Mesodermal cell (in vitro differentiated cells): ENCODE measurements around the gene ADD2.
"Not testable (repeated sequence)": the region's sequence is repeated elsewhere in the genome, so short reads cannot be mapped to it uniquely, and the experiment has no call there.

Experiments used
- H3K27ac ChIP-seq: 2 replicates; pipeline ENCODE4 v1.7.0; 2013; ENCODE audit warnings: mild to moderate bottlenecking, low read depth, low read length, moderate library complexity; ENCODE audit not compliant: severe bottlenecking
- H3K36me3 ChIP-seq: 2 replicates; pipeline ENCODE4 v1.7.1; 2013; ENCODE audit warnings: mild to moderate bottlenecking, low read length, moderate library complexity; ENCODE audit not compliant: control insufficient read depth, insufficient read depth
- H3K4me1 ChIP-seq: one replicate; pipeline ENCODE4 v1.7.1; 2013; ENCODE audit warnings: mild to moderate bottlenecking, low read length; ENCODE audit not compliant: insufficient read depth, control insufficient read depth, poor library complexity, severe bottlenecking
- H3K4me3 ChIP-seq: 2 replicates; pipeline ENCODE4 v1.7.0; 2013; ENCODE audit warnings: low read length, control low read depth, mild to moderate bottlenecking; ENCODE audit not compliant: insufficient read depth, poor library complexity, severe bottlenecking; ENCODE audit errors: extremely low read depth
- H3K9me3 ChIP-seq: 2 replicates; pipeline ENCODE4 v1.7.1; 2013; ENCODE audit warnings: mild to moderate bottlenecking, low read length, moderate library complexity; ENCODE audit not compliant: control insufficient read depth
- WGBS, 2 experiments: methylation state at CpG; one replicate each; pipeline ENCODE4 v1.1.5; 2013; ENCODE audit warnings: missing lambda C conversion rate in 2 of 2; ENCODE audit not compliant: insufficient coverage in 2 of 2; 5-methylcytosine and 5-hydroxymethylcytosine counted together

Gene ADD2

DNA sequence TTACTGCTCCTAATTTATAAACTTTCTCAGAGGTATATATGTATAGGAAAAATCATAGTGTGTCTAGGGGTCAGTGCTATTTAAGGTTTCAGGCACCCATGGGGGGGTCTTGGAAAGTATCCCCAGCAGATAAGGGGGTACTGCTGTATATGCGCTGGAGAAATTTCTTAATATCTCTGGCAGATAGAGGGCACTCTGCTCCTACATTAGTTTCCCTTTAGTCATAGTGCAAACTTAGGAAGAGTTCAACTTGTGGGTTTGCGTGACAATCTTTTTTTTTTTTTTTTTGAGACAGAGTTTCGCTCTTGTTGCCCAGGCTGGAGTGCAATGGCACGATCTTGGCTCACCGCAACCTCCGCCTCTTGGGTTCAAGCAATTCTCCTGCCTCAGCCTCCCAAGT is 112.8 kb downstream of the ADD2 start:
- H3K4me3 ChIP-seq, H3K27ac ChIP-seq, H3K9me3 ChIP-seq, H3K36me3 ChIP-seq, H3K4me1 ChIP-seq: not testable (repeated sequence)
- WGBS, 2 experiments, result 20 to 65% methylated on average over 1 to 4 of the region's 6 CpGs

DNA sequence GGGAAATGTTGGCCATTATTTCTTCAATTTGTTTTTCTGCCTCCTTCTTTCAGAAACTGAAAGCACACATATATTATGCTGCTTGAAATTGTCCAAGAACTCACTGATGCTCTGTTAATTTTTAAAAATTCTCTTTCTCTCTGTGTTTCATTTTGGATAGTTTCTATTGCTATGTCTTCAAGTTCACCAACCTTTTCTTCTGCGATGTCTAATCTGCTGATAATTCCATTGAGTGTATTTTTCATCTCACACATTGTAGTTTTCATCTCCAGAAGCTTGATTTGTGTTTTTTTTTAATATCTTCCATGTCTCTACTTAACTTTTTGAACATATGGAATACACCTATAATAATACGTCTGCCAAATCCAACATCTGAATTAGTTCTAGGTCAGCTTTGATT is 116.3 kb downstream of the ADD2 start:
- no CpG with 5 or more reads among the region's 2 CpGs for WGBS, 2 experiments
- H3K4me1 ChIP-seq, result no peaks in the 10 kb centered on the region
- no peaks in the 10 kb centered on the region for H3K9me3 ChIP-seq
- H3K4me3 ChIP-seq, result no peak overlapping the region
- no peak overlapping the region for H3K27ac ChIP-seq
- no peaks in the 10 kb centered on the region for H3K36me3 ChIP-seq

DNA sequence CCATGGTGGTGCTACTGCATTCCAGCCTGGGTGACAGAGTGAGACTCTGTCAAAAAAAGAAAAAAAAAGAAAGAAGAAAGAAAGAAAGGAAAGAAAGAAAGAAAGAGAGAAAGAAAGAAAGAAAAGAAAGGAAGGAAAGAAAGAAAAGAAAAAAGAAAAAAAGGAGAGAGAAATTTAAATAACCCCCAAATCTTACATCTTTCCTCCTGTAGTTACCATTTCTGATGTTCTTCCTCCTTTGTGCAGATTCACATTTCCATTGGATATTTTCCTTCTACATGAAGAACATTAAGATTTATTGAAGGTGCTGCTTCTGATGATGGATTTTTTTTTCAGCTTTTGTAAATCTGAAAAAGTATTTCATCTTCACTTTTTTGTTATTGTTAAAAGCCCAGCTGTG is 117.0 kb downstream of the ADD2 start:
- Histone ChIP-seq H3K9me3 (no peaks in the 10 kb centered on the region), H3K36me3 (no peaks in the 10 kb centered on the region), H3K4me3 (no peak overlapping the region), H3K4me1 (no peaks in the 10 kb centered on the region), H3K27ac (no peak overlapping the region)

DNA sequence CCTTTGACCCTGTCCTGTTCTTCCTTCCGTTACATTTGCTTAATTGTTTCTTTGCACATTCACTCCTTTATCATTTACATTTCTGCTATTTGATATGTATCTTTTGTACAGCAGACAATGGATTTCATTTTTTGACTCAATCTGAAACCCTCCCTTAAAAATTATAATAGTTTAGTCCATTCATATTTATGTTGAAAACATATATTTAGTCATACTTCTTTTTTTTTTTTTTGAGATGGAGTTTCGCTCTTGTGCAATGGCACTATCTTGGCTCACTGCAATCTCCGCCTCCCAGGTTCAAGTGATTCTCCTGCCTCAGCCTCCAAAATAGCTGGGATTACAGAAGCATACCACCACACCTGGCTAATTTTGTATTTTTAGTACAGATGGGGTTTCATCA is 119.0 kb downstream of the ADD2 start:
- no CpG with 5 or more reads among the region's 3 CpGs for WGBS, 2 experiments

DNA sequence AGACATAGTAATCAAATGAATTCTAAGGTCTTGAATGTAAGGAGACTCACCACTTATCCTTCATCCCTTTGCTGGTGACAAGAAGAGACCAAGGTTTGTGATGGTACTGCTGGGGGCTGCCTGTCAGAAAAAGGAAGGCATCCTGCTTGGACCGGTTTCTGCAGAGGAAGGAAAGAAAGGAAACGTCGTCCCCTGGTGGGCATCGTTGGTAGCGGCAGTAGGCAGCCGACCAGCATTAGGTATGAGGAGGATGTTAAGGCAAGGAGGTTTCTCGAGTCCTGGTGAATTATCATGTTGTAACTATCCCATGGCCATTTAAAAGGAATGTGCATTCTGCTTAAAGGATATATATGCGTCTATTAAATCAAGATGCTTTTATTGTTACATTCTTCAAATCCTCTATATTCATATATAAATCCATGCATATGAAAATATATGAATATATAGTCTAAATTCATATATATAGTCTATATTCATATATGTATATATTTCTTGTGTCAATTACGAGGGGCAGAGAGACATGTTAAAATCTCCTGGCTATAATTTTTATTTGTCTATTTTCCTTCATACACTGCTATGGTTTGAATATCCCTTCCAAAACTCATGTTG is 120.0 kb downstream of the ADD2 start:
- Histone ChIP-seq H3K9me3 (no peaks in the 10 kb centered on the region), H3K36me3 (no peaks in the 10 kb centered on the region), H3K27ac (no peak overlapping the region), H3K4me3 (no peak overlapping the region), H3K4me1 (no peaks in the 10 kb centered on the region)
- WGBS, 2 experiments, result 0% methylated on average over 4 to 5 of the region's 9 CpGs

More for the DNA sequence above, 119.0 kb downstream of the ADD2 start:
- Histone ChIP-seq H3K9me3 (no peaks in the 10 kb centered on the region), H3K36me3 (no peaks in the 10 kb centered on the region), H3K4me1 (no peaks in the 10 kb centered on the region), H3K27ac (no peak overlapping the region), H3K4me3 (no peak overlapping the region)

DNA sequence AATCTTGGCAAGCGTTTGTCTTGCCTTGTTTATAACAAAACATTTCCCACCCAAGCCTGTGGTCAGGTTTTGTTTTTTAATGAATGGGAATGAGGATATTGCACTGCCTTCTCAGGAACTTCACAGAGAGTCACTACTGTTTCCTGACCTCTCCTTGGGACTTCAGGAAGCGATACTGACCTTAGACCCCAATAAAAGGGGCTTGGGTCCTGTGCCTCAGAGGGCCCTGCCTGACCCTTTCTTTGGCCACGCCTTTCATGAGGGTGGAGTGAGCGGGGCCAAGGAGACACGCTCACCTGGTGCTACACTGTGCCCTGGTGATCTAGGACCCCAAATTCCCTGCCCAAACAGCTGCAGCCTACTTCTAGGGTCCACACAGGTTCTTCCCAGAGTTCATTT is 121.6 kb downstream of the ADD2 start:
- no peaks in the 10 kb centered on the region for H3K4me1 ChIP-seq
- 66 to 75% methylated on average over 4 of the region's 5 CpGs for WGBS, 2 experiments
- H3K4me3 ChIP-seq, result no peak overlapping the region
- H3K27ac ChIP-seq, result no peak overlapping the region
- H3K36me3 ChIP-seq, result no peaks in the 10 kb centered on the region
- no peaks in the 10 kb centered on the region for H3K9me3 ChIP-seq

DNA sequence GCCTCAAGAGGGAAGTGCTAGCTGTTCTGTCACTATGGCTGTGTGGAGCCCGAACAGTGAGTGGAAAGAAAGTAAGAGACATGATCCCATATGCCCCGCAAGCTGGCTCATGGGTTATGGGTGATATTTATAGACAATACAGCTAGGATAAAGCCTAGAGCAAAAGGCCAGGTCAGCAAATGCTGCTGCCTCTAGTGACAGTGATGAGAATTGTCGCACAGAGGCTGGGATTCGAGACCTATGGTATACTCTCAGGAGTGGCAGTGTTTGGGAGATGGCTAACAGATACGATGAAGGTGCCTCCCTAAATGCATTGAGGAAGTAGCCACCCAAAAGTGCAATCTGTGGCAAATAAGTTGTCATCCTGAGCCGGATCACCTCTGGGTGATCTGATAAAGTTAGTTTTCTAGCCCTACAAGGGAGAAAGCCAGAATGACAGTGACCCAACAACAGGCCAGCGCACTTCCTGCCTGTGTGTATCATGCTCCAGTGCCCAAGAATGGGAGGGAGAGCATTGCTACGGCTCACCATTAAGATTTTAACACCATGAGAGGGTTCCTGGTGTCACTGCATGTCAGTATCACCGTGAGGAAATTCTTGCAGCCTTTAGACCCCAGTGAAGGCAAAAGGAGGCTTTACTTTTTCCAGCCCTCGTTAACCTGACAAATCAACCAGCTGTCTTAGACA is 122.1 kb downstream of the ADD2 start:
- no peaks in the 10 kb centered on the region for H3K36me3 ChIP-seq
- WGBS, 2 experiments, result 67 to 68% methylated on average over 9 to 10 of the region's 10 CpGs
- H3K4me1 ChIP-seq, result no peaks in the 10 kb centered on the region
- no peak overlapping the region for H3K27ac ChIP-seq
- H3K9me3 ChIP-seq, result no peaks in the 10 kb centered on the region
- H3K4me3 ChIP-seq, result no peak overlapping the region

DNA sequence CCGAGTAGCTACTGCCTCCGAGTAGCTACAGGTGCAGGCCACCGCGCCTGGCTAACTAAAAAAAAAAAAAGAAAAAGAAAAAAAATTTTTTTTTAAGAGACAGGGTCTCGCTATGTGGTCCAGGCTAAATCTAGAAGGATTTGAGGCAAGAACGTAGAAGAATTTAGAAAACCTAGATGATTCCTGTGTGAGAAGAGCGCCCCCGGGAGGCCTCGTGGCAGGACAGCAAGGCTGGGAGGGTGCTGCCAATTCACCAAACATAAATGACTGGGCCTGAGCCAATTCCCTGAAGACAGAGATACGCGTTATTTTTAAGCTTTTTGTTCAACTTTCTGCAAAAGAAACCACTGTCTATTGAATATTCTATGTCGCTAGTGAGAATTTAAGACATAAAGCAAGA is 124.3 kb downstream of the ADD2 start:
- H3K4me3 ChIP-seq, result no peak overlapping the region
- no peaks in the 10 kb centered on the region for H3K36me3 ChIP-seq
- no peaks in the 10 kb centered on the region for H3K9me3 ChIP-seq
- 79 to 88% methylated on average over 3 to 10 of the region's 12 CpGs for WGBS, 2 experiments
- H3K27ac ChIP-seq, result no peak overlapping the region
- H3K4me1 ChIP-seq, result no peaks in the 10 kb centered on the region

DNA sequence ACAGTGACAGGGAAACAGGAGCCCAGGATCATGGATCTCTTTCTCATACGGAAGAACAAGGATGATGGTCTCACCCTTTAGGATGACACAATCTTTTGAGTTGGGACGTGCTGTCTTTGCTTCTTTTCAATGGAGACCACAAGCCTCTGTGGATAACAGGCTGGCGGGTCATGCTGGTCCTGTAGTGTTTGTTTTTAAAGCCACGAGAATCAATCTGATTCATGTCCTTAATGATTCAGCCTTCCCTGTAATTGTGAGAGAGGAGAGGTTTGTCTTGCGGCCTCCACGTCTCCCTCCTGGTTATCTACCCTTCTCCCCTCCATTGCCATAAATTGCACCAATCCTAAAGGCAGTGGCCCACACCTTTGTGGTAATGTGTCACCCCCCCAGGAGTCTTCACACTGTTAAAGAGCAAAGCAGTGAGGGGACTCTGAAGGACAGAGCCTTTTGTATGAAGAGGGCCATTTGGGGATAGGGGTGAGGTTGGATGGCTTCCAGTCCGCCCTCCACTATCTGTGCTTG is 126.7 kb downstream of the ADD2 start:
- 87 to 96% methylated on average over 4 of the region's 7 CpGs for WGBS, 2 experiments
- no peak overlapping the region for H3K4me3 ChIP-seq

DNA sequence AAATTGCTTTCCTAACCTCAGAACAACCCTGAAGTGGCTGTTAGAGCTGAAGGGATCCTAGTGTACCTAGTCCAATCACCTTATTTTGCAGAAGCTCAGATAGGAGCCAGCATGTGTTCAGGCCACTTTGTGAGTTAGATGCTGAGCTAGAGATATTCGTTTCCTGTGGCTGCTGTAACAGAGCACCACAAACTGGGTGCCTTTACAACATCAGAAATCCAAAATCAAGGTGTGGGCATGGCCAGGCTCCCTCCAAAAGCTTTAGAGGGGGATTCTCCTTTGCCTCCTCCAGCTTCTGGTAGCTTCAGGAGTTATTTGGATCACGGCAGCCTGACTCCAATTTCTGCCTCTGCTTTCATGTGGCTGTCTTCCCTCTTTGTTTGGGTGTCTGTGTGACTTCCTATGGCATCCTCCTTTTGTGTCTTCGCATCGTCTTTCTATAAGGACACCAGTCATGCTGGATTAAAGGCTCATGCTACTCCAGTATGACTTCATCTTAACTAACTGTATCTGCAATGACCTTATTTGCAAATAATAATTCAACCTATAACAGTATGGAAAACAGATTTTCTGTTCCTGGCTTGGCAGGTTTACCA is 128.1 kb downstream of the ADD2 start:
- Histone ChIP-seq H3K36me3 (no peaks in the 10 kb centered on the region), H3K4me3 (no peak overlapping the region), H3K9me3 (no peaks in the 10 kb centered on the region), H3K27ac (no peak overlapping the region), H3K4me1 (no peaks in the 10 kb centered on the region)
- 59 to 61% methylated on average over 4 of the region's 4 CpGs for WGBS, 2 experiments

More for the DNA sequence above, 126.7 kb downstream of the ADD2 start:
- H3K27ac ChIP-seq, result no peak overlapping the region
- no peaks in the 10 kb centered on the region for H3K4me1 ChIP-seq
- no peaks in the 10 kb centered on the region for H3K36me3 ChIP-seq
- H3K9me3 ChIP-seq, result no peaks in the 10 kb centered on the region

DNA sequence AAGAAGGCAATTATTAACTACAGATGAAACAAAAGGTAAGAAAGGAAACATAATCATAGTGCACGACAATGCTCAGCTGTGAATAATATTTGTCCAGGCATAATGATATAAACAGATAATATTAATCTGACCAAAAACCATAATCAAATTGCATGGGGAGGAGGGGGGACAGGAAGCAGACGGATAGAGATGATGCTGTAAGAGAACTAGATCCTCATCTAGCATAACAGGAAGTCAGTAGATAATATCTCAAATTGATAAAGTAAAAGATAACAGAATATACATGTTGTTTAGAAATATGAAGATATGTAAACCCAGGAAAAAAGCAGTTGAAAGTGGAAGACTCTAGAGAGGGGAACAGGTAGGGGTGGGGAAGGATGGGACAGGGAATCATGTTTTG is 129.4 kb downstream of the ADD2 start:
- Histone ChIP-seq H3K36me3 (no peaks in the 10 kb centered on the region), H3K4me3 (no peak overlapping the region), H3K27ac (no peak overlapping the region), H3K9me3 (no peaks in the 10 kb centered on the region), H3K4me1 (no peaks in the 10 kb centered on the region)
- WGBS, 2 experiments, result no CpG with 5 or more reads among the region's 2 CpGs
